Mononuclear cell (primary cell): ENCODE measurements around the gene AUH. TPM values are rescaled to one million over a fixed set of nuclear protein-coding genes. Genes with fewer than 3 reads are reported as not detected.

ENCODE experiments used
- H3K27me3 ChIP-seq: 2 replicates; pipeline ENCODE4 v1.6.0; 2011; ENCODE audit warnings: low read length, control low read depth; ENCODE audit not compliant: insufficient read depth
- H3K4me1 ChIP-seq: 2 replicates; pipeline ENCODE4 v1.5.1; 2011; ENCODE audit warnings: mild to moderate bottlenecking, low read length, control low read depth; ENCODE audit not compliant: insufficient read depth
- H3K4me3 ChIP-seq: 2 replicates; pipeline ENCODE4 v1.5.1; 2011; ENCODE audit warnings: mild to moderate bottlenecking, low read length, moderate library complexity
- H3K9me3 ChIP-seq: 2 replicates; pipeline ENCODE4 v1.5.1; 2011; ENCODE audit warnings: low read depth, mild to moderate bottlenecking, control low read depth, low read length
- total RNA-seq: library from RNA; depleted of rRNA; stranded (reverse); fragments of >200 nt; gene quantifications from one replicate; pipeline ENCODE4 v1.2.3, GENCODE V29; 2012

Gene AUH, protein sequence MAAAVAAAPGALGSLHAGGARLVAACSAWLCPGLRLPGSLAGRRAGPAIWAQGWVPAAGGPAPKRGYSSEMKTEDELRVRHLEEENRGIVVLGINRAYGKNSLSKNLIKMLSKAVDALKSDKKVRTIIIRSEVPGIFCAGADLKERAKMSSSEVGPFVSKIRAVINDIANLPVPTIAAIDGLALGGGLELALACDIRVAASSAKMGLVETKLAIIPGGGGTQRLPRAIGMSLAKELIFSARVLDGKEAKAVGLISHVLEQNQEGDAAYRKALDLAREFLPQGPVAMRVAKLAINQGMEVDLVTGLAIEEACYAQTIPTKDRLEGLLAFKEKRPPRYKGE
- total RNA-seq = 17.2 TPM

- Histone ChIP-seq H3K4me1 (peaks cover 25% of the 10 kb centered on the region), H3K4me3 (peak within 1 kb of the TSS; percentile 93), H3K27me3 (no peaks in the 10 kb centered on the region), H3K9me3 (no peaks in the 10 kb centered on the region)
Measured at GRCh38 chr9:91361291-91362050, at the start of gene AUH. AUH (minus strand) TSS chr9:91361918; CDS start chr9:91361889, 29 bp downstream.

DNA sequence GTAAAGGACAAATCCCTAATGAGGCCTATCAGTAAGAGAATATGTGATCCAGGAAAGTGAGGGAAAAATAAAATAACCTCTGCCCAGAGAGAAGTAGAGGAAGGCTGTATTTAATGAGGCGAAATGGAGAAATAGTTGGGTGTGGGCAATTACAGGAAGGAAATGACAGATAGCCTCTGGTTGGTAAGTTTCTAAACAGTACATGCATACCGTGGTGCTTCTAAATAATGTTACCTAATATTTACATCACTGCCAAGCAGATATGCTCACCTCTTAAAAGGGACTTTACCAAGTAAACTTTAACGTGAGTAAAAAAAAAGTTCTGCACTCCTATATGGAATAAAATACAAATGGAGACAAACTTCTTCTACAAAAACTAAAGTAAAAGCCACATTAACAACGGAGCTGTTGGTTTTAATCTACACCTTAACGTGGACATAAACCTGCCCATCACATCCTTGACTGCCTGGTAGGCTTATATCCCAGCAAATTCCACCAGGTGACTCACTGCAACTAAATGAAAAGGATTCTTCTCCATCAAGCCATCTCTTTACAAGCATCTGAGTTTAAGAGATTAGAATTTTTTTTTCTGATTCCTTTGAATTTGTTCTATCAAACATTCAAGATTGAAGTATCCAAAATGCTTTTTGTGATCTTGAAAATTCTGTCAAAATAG, 49.5 kb upstream of the AUH start:
- H3K9me3 ChIP-seq = no peaks in the 10 kb centered on the region
- H3K4me3 ChIP-seq = no peak overlapping the region
- peaks cover 60% of the 10 kb centered on the region for H3K4me1 ChIP-seq
- no peaks in the 10 kb centered on the region for H3K27me3 ChIP-seq

GRCh38 chr9:91410161-91410560, 48.4 kb upstream of the AUH start:
- H3K27me3 ChIP-seq = no peaks in the 10 kb centered on the region
- H3K4me1 ChIP-seq = peaks cover 50% of the 10 kb centered on the region
- no peak overlapping the region for H3K4me3 ChIP-seq
- H3K9me3 ChIP-seq = no peaks in the 10 kb centered on the region

DNA sequence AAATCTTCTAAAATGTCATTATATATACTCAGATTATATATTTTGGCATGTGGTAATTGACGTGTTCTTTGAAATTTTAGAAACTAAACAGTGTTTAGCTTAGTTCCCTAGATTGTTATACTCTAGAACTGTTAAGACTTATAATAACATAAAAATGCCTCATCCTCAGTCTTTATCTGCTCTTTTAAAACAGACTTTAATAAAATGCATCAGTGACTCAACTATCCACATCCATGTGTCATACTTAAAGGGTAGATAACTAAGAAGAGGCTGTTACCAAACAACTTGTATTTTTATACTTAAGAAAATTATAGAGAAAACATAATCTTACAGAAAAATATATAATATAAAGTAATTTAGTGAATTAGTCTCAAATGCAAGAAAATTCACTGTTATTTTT, 46.8 kb upstream of the AUH start:
- Histone ChIP-seq H3K4me3 (no peak overlapping the region), H3K9me3 (no peaks in the 10 kb centered on the region), H3K4me1 (peaks cover 49% of the 10 kb centered on the region), H3K27me3 (no peaks in the 10 kb centered on the region)

GRCh38 chr9:91407580-91408318, 46.0 kb upstream of the AUH start:
- no peaks in the 10 kb centered on the region for H3K27me3 ChIP-seq
- H3K4me1 ChIP-seq = peaks cover 48% of the 10 kb centered on the region
- no peaks in the 10 kb centered on the region for H3K9me3 ChIP-seq
- no peak overlapping the region for H3K4me3 ChIP-seq

- Histone ChIP-seq H3K9me3 (no peaks in the 10 kb centered on the region), H3K4me3 (no peak overlapping the region), H3K27me3 (no peaks in the 10 kb centered on the region), H3K4me1 (peaks cover 32% of the 10 kb centered on the region)
Measured at GRCh38 chr9:91405343-91406077, 43.8 kb upstream of the AUH start.

GRCh38 chr9:91403665-91404543, 42.2 kb upstream of the AUH start:
- Histone ChIP-seq H3K4me3 (no peak overlapping the region), H3K4me1 (peaks cover 21% of the 10 kb centered on the region), H3K27me3 (no peaks in the 10 kb centered on the region), H3K9me3 (no peaks in the 10 kb centered on the region)

GRCh38 chr9:91398926-91399325, 37.2 kb upstream of the AUH start:
- H3K4me3 ChIP-seq = no peak overlapping the region
- H3K27me3 ChIP-seq = no peaks in the 10 kb centered on the region
- no peaks in the 10 kb centered on the region for H3K9me3 ChIP-seq
- H3K4me1 ChIP-seq = peaks cover 32% of the 10 kb centered on the region

- Histone ChIP-seq H3K9me3 (no peaks in the 10 kb centered on the region), H3K4me1 (peaks cover 21% of the 10 kb centered on the region), H3K27me3 (no peaks in the 10 kb centered on the region), H3K4me3 (no peak overlapping the region)
Measured at GRCh38 chr9:91395553-91396471, 34.1 kb upstream of the AUH start.

DNA sequence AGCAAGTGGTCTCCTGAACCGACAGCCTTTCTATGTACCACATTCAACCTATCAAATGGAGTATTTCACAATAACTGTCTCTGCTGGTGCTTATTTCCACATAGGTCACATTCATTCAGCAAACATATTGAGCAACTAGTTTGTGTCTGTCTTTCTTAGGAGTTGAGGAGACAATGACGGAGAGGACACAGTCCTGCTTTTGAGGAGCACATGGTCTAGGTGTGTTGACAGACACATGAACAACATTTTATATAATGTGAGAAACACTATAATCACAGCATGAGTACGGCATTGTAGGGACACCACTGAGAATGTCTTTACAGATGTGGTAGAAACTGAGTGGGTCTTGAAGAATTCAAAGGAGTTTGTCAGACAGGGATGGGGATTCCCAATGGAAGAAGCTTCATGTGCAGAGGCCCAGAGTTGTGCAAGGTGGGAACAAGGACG, 33.4 kb upstream of the AUH start:
- H3K4me3 ChIP-seq = no peak overlapping the region
- peaks cover 21% of the 10 kb centered on the region for H3K4me1 ChIP-seq
- no peaks in the 10 kb centered on the region for H3K27me3 ChIP-seq
- H3K9me3 ChIP-seq = no peaks in the 10 kb centered on the region

DNA sequence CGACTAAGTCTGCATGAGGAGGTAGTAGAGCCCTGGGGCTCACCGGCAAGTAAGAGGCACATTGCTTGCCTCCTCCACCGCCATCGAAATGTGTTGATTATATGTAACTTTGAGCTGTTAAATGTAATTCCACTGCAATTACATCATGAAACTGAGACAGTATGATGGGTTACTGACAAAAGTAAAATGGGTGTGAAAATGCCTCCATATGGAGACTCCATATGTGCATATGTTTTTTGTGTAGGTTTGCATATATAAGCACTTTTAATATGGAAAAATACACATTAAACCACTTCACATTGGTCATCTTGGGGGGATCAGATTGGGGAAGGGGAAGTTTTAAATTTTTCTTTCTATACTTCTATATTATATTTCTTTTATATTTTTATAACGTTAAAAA, 32.1 kb upstream of the AUH start:
- no peaks in the 10 kb centered on the region for H3K9me3 ChIP-seq
- peaks cover 21% of the 10 kb centered on the region for H3K4me1 ChIP-seq
- H3K4me3 ChIP-seq = no peak overlapping the region
- H3K27me3 ChIP-seq = no peaks in the 10 kb centered on the region

DNA sequence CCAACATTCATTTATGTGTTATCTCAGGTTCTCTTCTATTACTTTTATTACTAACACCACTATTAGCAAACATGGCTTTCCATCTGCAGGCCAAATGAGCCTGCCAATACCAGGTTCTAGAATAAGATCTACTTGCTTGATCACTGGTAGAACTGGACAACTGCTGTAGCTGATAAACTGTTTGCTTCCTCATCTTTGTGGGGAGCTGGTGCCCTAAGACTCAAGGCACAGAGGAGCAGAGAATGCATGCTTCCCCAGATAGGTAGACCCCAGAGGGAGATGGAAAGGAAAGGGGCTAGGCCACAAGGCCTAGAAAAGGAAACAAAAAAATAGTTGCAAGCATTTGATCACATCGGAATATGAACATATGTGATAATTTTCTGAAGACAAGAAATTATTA, 30.7 kb upstream of the AUH start:
- no peaks in the 10 kb centered on the region for H3K27me3 ChIP-seq
- no peak overlapping the region for H3K4me3 ChIP-seq
- no peaks in the 10 kb centered on the region for H3K9me3 ChIP-seq
- peaks cover 21% of the 10 kb centered on the region for H3K4me1 ChIP-seq

- Histone ChIP-seq H3K4me1 (peaks cover 21% of the 10 kb centered on the region), H3K4me3 (no peak overlapping the region), H3K27me3 (no peaks in the 10 kb centered on the region), H3K9me3 (no peaks in the 10 kb centered on the region)
Measured at GRCh38 chr9:91391818-91392217, 30.1 kb upstream of the AUH start.
